CD4-positive, alpha-beta T cell treated with Interleukin-6 at 100 ng/mL for 8 hours (primary cell): ENCODE measurements around the gene TICAM1.
"Not testable (repeated sequence)": the region's sequence is repeated elsewhere in the genome, so short reads cannot be mapped to it uniquely, and the experiment has no call there.

ENCODE experiments used
- DNase-seq: peaks from one replicate; pipeline ENCODE4 v3.0.0-alpha.2; 2020; ENCODE audit warnings: mixed read lengths, low spot score

The TICAM1 gene

GRCh38 chr19:4831304-4831978, at the start of gene TICAM1:
TSS of gene TICAM1 (minus strand) at chr19:4831712. CDS start at chr19:4818377, 13,335 bp downstream.
- DNase-seq: peak; percentile 80

GRCh38 chr19:4879041-4879440, 47.5 kb upstream of the TICAM1 start:
- DNase-seq: no peak

- DNase-seq: no peak
Measured at GRCh38 chr19:4878491-4878968, 47.0 kb upstream of the TICAM1 start.

DNA sequence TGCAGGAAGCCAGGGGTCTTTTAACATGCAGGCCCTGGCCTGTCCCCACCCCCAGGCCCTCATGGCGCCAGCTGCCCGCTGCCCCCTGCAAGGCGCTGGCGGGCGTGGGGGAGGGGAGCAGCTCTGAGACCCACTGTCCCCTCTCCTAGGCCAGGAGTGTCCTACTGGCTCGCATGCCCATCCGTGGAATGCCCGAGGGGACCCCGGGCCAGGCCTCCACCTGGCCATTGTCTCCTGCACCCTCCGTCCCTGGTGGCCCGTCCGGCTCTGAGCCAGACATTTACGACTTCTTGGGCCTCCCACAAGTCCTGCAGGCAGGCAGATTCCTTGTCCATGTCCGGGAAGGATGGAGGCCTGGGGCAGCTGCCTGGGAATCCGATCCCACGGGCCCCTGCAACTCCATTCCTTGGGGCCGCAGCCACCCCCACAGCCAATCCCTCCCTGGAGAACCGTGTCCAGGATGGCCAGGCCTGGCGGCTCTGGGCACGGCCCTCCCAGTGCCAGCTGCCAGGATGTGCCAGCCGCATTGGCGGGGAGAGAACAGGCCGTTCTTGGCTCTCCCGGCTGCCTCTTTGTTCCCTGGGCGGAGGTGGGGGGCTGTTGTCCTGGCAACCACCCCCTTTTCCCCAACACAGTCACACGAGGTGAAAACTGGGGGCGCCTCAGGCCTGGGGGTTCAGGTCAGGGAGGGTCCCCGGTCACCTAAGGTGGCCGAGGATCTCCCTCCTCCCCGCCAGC, 46.4 kb upstream of the TICAM1 start:
- no peak for DNase-seq

DNA sequence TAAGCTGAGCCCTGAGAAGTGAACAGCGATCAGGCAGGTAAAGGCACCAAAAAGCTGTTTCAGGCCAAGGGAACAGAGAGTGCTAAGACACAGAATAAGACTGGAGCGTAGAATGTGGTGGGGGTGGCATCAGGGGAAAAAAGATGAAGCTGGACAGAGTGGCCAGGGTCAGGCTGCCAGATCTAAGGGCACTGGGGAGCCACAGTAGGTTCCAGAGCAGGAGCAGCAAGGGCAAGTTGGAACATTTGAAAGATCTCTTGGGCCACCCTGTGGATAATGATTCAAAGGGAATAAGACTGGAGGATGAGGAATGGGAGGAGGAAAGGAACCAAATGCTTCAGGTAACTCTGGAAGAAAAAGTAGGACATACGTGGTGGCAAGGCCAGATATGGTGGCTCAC, 42.4 kb upstream of the TICAM1 start:
- no peak for DNase-seq

DNA sequence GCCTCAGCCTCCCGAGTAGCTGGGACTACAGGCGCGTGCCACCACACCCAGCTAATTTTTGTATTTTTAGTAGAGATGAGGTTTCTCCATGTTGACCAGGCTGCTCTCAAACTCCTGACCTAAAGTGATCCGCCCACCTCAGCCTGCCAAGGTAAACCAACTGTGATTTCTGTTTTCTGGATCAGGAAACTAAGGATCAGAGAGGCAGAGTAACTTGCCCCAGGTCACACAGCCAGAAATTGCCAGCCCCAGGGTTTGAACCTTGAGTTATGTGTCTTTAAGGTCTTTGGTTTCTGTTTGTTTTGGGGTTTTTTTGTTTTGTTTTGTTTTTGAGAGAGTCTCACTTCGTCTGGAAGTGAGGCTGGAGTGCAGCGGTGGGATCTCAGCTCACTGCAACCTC, 40.2 kb upstream of the TICAM1 start:
- DNase-seq: no peak

DNA sequence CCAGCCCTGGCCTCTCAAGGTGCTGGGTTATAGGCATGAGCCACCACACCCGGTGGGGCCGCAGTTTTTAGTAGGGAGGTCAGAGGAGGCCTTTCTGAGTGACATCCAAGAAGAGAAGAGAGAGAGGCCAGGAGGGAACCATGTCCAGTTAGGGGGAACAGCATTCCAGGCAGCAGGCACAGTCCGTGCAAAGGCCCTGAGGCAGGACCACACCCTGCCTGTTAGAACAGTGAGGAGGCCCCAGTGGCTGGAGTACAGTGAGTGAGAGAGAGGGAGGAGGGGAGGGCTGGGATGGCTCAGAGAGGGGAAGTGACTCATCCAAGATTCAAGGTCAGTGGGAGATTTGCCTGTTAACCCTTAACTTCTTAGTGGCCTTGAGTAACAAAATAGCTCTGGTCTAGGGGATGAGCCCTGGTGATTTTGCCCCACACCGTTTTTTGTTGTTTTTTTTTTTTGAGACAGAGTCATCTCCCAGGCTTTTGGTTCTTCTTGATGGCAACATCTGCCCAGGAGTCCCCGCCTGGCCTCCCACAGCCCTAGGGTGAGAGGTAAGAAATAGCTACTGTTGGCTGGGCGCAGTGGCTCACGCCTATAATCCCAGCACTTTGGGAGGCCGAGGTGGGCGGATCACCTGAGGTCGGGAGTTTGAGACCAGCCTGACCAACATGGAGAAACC, 38.7 kb upstream of the TICAM1 start:
- DNase-seq: no peak

DNA sequence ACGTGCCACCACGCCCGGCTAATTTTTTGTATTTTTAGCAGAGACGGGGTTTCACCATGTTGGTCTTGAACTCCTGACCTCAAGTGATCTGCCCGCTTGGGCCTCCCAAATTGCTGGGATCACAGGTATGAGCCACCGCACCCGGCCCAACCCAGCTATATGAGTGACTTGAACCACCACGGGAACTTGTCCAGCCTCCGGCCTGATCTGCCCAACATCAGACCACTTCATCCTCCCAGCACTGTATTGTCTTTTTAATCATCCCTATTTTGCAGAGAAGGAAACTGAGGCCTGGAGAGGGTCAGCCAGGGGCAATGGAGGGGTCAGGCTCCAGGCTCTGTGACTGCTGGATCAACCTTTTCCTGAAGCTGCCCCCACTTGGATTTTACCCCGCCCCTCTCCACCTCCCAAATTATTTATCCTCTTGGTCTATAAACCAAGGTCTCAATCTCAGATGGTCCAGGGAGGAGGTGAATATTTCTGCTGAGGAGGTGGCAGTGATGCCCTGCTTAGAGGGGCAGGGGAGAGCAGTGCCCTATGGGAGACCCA, 36.8 kb upstream of the TICAM1 start:
- no peak for DNase-seq

- peak; percentile 87 for DNase-seq
Measured at GRCh38 chr19:4867534-4868285, 36.2 kb upstream of the TICAM1 start, which contains the start of gene PLIN3. TSS of gene PLIN3 (minus strand) at chr19:4867667. CDS start at chr19:4861394, 6,273 bp downstream.

DNA sequence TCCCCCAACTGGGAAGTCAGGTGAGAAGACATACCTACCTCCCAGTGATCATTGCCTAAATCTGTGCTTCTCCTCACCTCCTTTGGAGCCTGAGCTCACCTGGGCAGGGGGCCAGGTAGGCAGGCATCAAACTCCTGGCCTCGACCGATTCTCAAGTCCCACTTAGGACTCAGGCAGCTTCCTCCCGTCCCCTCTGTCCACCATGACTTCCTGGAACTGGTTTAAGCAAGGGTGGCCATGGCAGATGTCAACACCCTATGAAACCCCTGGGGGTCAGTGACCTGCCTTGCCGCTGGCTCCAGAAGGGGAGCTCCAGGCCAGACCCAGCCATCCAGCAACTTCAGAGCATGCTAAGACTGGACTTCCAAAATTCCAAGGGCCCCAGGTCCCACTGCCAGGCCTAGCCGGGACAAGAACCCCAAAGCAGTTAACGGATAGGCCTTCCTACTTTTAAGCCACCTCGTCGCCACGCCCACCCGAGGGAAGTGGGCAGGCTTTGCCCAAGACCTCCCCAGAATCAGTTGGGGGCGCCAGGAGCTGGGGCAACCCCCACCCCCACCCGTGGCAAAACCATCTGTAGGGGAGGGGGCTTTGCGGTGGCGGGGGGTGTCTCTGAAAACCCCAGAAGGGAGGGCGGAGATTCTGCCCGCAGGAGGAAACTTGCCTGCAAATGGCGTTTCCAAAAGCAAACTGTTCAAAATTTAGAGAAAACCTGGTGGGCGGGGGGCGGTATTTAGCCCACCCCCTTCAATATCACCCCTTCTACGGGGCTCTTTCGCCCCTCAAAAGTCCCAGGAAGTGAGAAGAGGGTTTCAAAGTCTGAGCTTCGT, 35.3 kb upstream of the TICAM1 start:
- peak; percentile 29 for DNase-seq

DNA sequence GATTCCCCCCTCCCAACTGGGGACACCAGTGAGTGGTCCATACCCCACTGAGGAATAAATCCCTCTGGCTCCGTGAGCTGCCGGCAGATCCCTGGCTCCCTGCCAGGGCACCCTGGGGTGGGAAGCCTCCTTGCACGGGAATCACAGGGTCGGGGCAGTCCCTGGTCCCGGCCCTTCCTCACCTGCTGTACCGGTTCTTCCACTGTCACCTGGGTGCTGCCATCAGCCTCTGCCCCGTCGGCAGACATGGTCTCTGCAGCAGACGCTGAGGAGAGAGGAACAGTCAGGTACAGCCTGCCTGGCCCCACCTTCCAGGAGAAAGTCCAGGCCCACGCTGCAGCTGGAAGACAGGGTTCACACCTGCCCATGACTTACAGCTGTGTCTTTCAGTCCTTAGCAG, 29.6 kb upstream of the TICAM1 start:
- no peak for DNase-seq

- no peak for DNase-seq
Measured at GRCh38 chr19:4859697-4860096, 28.2 kb upstream of the TICAM1 start.

- DNase-seq: not testable (repeated sequence)
Measured at GRCh38 chr19:4856468-4856867, 25.0 kb upstream of the TICAM1 start.

GRCh38 chr19:4853506-4853905, 22.0 kb upstream of the TICAM1 start:
- not testable (repeated sequence) for DNase-seq

GRCh38 chr19:4852484-4852883, 21.0 kb upstream of the TICAM1 start:
- DNase-seq: no peak

DNA sequence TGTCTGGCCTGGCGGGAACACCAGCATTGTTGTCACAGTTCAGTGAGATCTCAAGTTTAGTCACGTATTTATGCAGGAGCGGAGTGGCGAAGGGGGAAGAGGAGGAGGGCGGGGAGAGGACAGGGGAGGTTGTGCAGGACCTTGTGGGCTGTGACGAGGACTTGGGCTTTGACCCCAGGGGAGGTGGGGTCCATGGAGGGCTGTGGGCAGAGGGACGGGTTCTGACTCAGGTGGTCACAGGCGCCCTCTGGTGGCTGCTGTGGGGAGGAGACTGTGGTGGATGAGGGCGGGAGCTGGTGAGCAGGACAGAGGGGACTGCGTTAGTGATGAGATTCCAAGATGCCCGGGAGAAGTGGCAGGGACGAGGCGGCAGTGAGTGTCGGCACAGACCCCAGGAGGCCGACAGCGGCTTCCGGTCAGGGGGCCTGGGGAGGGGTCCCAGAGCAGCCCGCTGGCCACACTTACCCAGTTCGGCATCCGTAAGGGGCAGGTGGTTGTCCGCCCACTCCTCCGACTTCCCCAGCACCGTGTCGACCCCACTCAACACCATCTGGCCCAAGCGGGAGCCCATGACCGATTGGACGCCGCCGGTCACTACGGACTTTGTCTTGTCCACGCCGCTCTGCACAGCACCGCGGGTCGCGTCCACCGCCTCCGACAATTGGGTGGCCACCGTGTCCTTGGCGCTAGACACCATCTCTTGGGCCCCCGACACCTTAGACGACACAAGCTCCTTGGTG, 20.2 kb upstream of the TICAM1 start:
- DNase-seq: peak; percentile 66

DNA sequence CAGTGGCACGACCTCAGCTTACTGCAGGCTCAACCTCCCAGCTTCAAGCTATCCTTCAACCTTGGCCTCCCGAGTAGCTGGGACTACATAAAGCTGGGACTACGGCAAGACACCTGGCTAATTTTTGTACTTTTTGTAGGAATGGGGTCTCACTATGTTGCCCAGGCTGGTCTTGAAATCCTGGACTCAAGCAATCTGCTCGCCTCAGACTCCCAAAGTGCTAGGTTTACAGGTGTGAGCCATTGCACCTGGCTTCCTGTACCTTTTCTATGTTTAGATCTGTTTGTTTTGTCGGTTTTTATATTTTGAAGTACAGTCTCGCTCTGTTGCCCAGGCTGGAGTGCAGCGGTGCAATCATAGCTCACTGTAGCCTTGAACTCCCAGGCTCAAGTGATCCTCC, 17.5 kb upstream of the TICAM1 start:
- no peak for DNase-seq

GRCh38 chr19:4847190-4847973, 15.9 kb upstream of the TICAM1 start:
- no peak for DNase-seq

DNA sequence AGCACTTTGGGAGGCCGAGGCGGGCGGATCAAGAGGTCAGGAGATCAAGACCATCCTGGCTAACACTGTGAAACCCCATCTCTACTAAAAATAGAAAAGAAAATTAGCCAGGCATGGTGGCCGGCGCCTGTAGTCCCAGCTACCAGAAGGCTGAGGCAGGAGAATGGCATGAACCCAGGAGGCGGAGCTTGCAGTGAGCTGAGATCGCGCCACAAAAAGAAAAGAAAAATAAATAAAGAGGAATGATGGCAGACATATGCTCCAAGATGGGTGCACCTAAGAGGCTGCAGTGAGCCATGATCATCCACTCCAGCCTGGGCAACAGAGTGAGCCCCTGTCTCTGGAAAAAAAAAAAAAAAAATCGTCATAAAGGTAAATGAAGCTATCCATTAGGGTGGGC, 14.5 kb upstream of the TICAM1 start:
- not testable (repeated sequence) for DNase-seq
